Endothelial cell of umbilical vein (primary cell): ENCODE measurements around the gene FGF12. TPM values are rescaled to one million over a fixed set of nuclear protein-coding genes. Genes with fewer than 3 reads are reported as not detected.

Source experiments
- BruUV-seq: library from RNA; stranded (reverse); fragments of 400-500 nt; replicated peaks from 2 replicates; lab custom pipeline; 2021; lab: Mats Ljungman, UMichigan
- CTCF ChIA-PET: fragments of 300-600, 350-600 bp; sonication (Branson Sonifier 250); formaldehyde crosslinking; loops from one replicate; lab custom pipeline; 2021; ENCODE audit warnings: antibody characterized with exemption, inconsistent platforms; lab: Charles Lee
- POLR2A ChIA-PET: fragments of 300-600, 350-600 bp; sonication (Branson Sonifier 250); formaldehyde crosslinking; loops from one replicate; lab custom pipeline; 2021; ENCODE audit warnings: antibody characterized with exemption, inconsistent platforms; lab: Charles Lee
- DNase-seq: peaks from one replicate; pipeline ENCODE4 v3.0.0-alpha.2; 2011; ENCODE audit warnings: low read depth, low spot score
- FAIRE-seq: peaks from 2 replicates; lab custom pipeline; 2011; peaks lifted over from hg19 to GRCh38; lab: Jason Lieb, UNC
- H2AFZ ChIP-seq: 2 replicates; pipeline ENCODE4 v1.6.0; 2012; ENCODE audit warnings: low read depth, low read length, control low read depth, inconsistent platforms
- H3K27ac ChIP-seq: 2 replicates; pipeline ENCODE4 v1.5.1; 2011; ENCODE audit warnings: low read depth, mild to moderate bottlenecking, control low read depth, low read length, moderate library complexity; ENCODE audit not compliant: insufficient read depth
- H3K27me3 ChIP-seq, 2 experiments: 2 replicates each; pipeline versions ENCODE4 v1.6.0 to v1.6.1; 2011; ENCODE audit warnings: low read length in 2 of 2, mixed read lengths in 1 of 2; ENCODE audit not compliant: control insufficient read depth in 2 of 2, insufficient read depth in 2 of 2
- H3K36me3 ChIP-seq, 2 experiments: 2 replicates in 1 of 2; 3 replicates in 1 of 2; pipeline ENCODE4 v1.5.1; 2011; ENCODE audit warnings: low read length in 2 of 2, mild to moderate bottlenecking in 1 of 2, moderate library complexity in 1 of 2; ENCODE audit not compliant: control insufficient read depth in 2 of 2, insufficient read depth in 2 of 2; ENCODE audit errors: extremely low read depth in 1 of 2
- H3K4me1 ChIP-seq: 3 replicates; pipeline ENCODE4 v1.5.1; 2011; ENCODE audit warnings: mild to moderate bottlenecking, low read length; ENCODE audit not compliant: control insufficient read depth, insufficient read depth; ENCODE audit errors: extremely low read depth
- H3K4me2 ChIP-seq: 2 replicates; pipeline ENCODE4 v1.6.1; 2011; ENCODE audit warnings: low read length, control low read depth, mixed read lengths; ENCODE audit not compliant: insufficient read depth
- H3K4me3 ChIP-seq, 3 experiments: fragments of 200-600 bp in 1 of 3; sonication (generic), shearing (Covaris generic) in 1 of 3; replicated peaks in 1 of 3; 2 replicates each; pipeline ENCODE4 v1.5.1; 2011 to 2016; ENCODE audit warnings: control low read depth in 3 of 3, low read length in 3 of 3, mild to moderate bottlenecking in 2 of 3, inconsistent platforms in 1 of 3, low read depth in 1 of 3, moderate library complexity in 1 of 3; ENCODE audit not compliant: insufficient read depth in 1 of 3
- H3K79me2 ChIP-seq: 2 replicates; pipeline ENCODE4 v1.6.0; 2012; ENCODE audit warnings: low read length, inconsistent platforms; ENCODE audit not compliant: control insufficient read depth, insufficient read depth
- H3K9ac ChIP-seq: replicated peaks from 2 replicates; pipeline ENCODE3; 2011; ENCODE audit warnings: low read length, control low read depth; ENCODE audit not compliant: insufficient read depth; ENCODE audit errors: extremely low read depth
- H3K9me1 ChIP-seq: replicated peaks from 3 replicates; pipeline ENCODE4 v1.6.0; 2011; ENCODE audit warnings: mild to moderate bottlenecking, low read length; ENCODE audit not compliant: control insufficient read depth, insufficient read depth; ENCODE audit errors: extremely low read depth
- H3K9me3 ChIP-seq: replicated peaks from 2 replicates; pipeline ENCODE4 v1.5.1; 2012; ENCODE audit warnings: low read length, inconsistent platforms; ENCODE audit not compliant: control insufficient read depth, insufficient read depth
- H4K20me1 ChIP-seq: replicated peaks from 2 replicates; pipeline ENCODE3; 2011; ENCODE audit warnings: mild to moderate bottlenecking, low read length; ENCODE audit not compliant: control insufficient read depth, insufficient read depth; ENCODE audit errors: extremely low read depth
- EZH2 ChIP-seq: IDR thresholded peaks from 2 replicates; pipeline ENCODE4 v1.6.1; 2012; ENCODE audit warnings: borderline replicate concordance, low read depth, mild to moderate bottlenecking, moderate library complexity, low read length, inconsistent platforms; ENCODE audit not compliant: severe bottlenecking
- FOS ChIP-seq: IDR thresholded peaks from 2 replicates; pipeline ENCODE4 v1.6.1; 2011; ENCODE audit warnings: mild to moderate bottlenecking, low read length, moderate library complexity, borderline replicate concordance; ENCODE audit not compliant: insufficient read depth
- GATA2 ChIP-seq: IDR thresholded peaks from 2 replicates; pipeline ENCODE4 v1.7.0; 2011; ENCODE audit warnings: low read depth, mild to moderate bottlenecking, moderate library complexity, mixed read lengths, low read length; ENCODE audit not compliant: insufficient read length, insufficient read depth
- JUN ChIP-seq: IDR thresholded peaks from 2 replicates; pipeline ENCODE4 v1.6.1; 2011; ENCODE audit warnings: borderline replicate concordance, low read depth; ENCODE audit not compliant: insufficient read length, insufficient read depth
- MAX ChIP-seq: IDR thresholded peaks from 2 replicates; pipeline ENCODE4 v1.6.1; 2011; ENCODE audit not compliant: insufficient read depth, insufficient read length
- MYC ChIP-seq: IDR thresholded peaks from one replicate; pipeline ENCODE4 v1.6.1; 2011; ENCODE audit warnings: mild to moderate bottlenecking, low read depth, low read length
- POLR2A ChIP-seq: IDR thresholded peaks from 2 replicates; pipeline ENCODE4 v1.6.1; 2012; ENCODE audit warnings: low read depth, mild to moderate bottlenecking, control low read depth, low read length
- POLR2AphosphoS5 ChIP-seq: IDR thresholded peaks from 2 replicates; pipeline ENCODE4 v1.6.1; 2012; ENCODE audit warnings: low read depth, mild to moderate bottlenecking, control low read depth, low read length, moderate library complexity; ENCODE audit not compliant: insufficient read depth
- dilution Hi-C: fragments of 300-500 bp; cut with MboI; formaldehyde crosslinking; loops from one replicate; pipeline ENCODE4 v1.15.0; 2019; ENCODE audit warnings: low sequenced_read_pairs; ENCODE audit not compliant: extremely low pct_ligation_motif_present
- intact Hi-C: fragments of 100-400 bp; cut with micrococcal nuclease; formaldehyde crosslinking; loops from one replicate; pipeline ENCODE4 v1.10.0; 2022
- polyA plus RNA-seq, 4 experiments: library from polyadenylated mRNA; depleted of rRNA in 3 of 4; stranded (reverse) in 3 of 4; unstranded in 1 of 4; fragments of >200 nt; gene quantifications; 2 replicates each; pipeline versions ENCODE4 v1.2.1 to v1.2.3, GENCODE V29; 2011 to 2012; ENCODE audit warnings: missing spikeins in 1 of 4
- total RNA-seq: library from RNA; stranded (reverse); gene quantifications from 2 replicates; pipeline ENCODE4 v1.2.3, GENCODE V29; 2021
- TF ChIP-seq, protein P1 (sequence below), 2 donors: IDR thresholded peaks; 1 replicate in 1 of 2; 2 replicates in 1 of 2; pipeline ENCODE4 v1.5.1; 2011; ENCODE audit warnings: low read length in 2 of 2, mild to moderate bottlenecking in 2 of 2, moderate library complexity in 2 of 2, control low read depth in 1 of 2, inconsistent platforms in 1 of 2, low read depth in 1 of 2; ENCODE audit not compliant: insufficient read depth in 1 of 2; ENCODE audit errors: extremely low read depth in 1 of 2

FGF12 gene
- total and polyA plus RNA-seq, 2 donors (not counting 3 experiments of a cell fraction or from before 2014, with no cell fraction given), result 0.72 to 2.5 TPM

DNA sequence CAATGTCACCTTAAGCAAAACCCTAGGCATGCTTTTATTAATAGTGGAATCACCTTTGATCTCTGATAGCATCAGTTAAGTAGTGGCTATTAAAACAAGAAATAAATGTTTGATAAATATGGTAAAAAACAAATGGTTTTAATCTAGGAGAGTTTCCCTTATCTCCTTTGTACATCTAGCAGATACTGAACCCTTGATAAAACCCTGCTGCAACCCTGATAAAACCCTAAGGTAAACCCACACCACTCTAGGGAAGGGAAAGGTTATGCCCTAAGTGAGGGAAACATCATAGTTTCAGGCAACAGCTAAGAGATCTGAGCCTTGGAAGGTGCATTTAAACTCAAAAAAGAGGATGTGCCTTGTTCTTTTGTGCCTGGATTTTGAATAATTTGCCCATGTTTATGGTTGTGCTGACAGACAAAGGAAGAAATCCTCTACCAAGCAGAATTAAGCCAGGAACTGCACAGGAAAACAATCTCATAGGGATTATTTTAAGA lies 309.7 kb downstream of the FGF12 start:
- Histone ChIP-seq H3K9me3 (no peaks in the 10 kb centered on the region), H3K27me3 (no peaks in the 10 kb centered on the region), H3K4me2 (peak overlapping the region; percentile 12), H3K79me2 (no peaks in the 10 kb centered on the region), H3K36me3 (no peaks in the 10 kb centered on the region), H3K4me1 (peaks cover 27% of the 10 kb centered on the region), H3K9ac (peak overlapping the region; percentile 9), H3K4me3 (no peak overlapping the region), H3K27ac (no peak overlapping the region), H4K20me1 (no peaks in the 10 kb centered on the region), H2AFZ (no peak overlapping the region), H3K9me1 (no peaks in the 10 kb centered on the region)
- ChIA-PET POLR2A (no interaction called here), CTCF (no interaction called here)
- dilution Hi-C loops (no loop called here), intact Hi-C loops (no loop called here)
- BruUV-seq, result no TSS peak
- DNase-seq (peak; percentile 27), FAIRE-seq (no peak)
- TF ChIP-seq POLR2A (no peak), GATA2 (no peak), FOS (no peak), POLR2AphosphoS5 (no peak), JUN (no peak), MAX (no peak), EZH2 (no peak), MYC (no peak)
- TF ChIP-seq, protein P1, sequence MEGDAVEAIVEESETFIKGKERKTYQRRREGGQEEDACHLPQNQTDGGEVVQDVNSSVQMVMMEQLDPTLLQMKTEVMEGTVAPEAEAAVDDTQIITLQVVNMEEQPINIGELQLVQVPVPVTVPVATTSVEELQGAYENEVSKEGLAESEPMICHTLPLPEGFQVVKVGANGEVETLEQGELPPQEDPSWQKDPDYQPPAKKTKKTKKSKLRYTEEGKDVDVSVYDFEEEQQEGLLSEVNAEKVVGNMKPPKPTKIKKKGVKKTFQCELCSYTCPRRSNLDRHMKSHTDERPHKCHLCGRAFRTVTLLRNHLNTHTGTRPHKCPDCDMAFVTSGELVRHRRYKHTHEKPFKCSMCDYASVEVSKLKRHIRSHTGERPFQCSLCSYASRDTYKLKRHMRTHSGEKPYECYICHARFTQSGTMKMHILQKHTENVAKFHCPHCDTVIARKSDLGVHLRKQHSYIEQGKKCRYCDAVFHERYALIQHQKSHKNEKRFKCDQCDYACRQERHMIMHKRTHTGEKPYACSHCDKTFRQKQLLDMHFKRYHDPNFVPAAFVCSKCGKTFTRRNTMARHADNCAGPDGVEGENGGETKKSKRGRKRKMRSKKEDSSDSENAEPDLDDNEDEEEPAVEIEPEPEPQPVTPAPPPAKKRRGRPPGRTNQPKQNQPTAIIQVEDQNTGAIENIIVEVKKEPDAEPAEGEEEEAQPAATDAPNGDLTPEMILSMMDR (IDR thresholded peaks at IDR 0.05; ENCODE audit: extremely low read depth in 1 of 2, insufficient read depth in 1 of 2, low read depth in 1 of 2, low read length in 2 of 2), result no peak
